ENCODE data around the gene SERPINF2.
"Not testable (repeated sequence)": the region's sequence is repeated elsewhere in the genome, so short reads cannot be mapped to it uniquely, and the experiment has no call there.

Gene SERPINF2

GRCh38 chr17:1713160-1713877 lies 29.4 kb upstream of the SERPINF2 start:
- Histone ChIP-seq H3K36me3 (ENCODE audit: insufficient read depth, low read length) (no peaks in the 10 kb centered on the region), H3K9ac (ENCODE audit: low read depth, low read length) (no peak overlapping the region), H3K4me1 (ENCODE audit: insufficient read depth, low read length) (peaks cover 14% of the 10 kb centered on the region), H3K9me3 (ENCODE audit: control insufficient read depth, insufficient read depth, low read length) (no peaks in the 10 kb centered on the region)

DNA sequence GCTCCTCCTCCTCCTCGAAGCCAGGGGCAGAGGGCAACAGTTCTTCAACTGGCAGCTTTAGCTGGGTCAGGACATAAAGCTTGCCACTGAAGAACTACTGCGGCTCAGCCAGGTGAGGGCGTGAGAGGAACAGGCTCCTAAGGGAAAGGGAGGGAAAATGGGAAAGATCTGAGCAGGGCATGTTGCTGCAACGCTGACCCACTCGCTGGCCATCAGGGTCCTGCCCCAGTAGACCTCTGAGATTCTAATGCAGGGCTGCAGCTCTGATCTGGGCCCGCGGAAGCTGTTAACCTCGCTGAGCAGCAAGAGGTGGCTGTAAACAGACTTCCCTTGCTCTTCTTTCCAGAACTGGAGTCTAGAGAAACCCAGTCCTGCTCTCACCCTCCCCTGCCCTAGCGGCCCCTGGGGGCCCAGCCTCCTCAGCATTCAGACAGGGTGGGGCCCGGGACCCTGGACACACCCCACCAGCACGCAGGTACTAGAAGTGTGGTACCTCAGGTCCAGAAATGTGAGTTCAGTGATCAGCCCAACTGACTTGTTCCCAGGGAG lies 28.7 kb upstream of the SERPINF2 start:
- Histone ChIP-seq H3K4me1 (ENCODE audit: insufficient read depth, low read length) (peaks cover 14% of the 10 kb centered on the region), H3K9ac (ENCODE audit: low read depth, low read length) (peak overlapping the region; percentile 43), H3K9me3 (ENCODE audit: control insufficient read depth, insufficient read depth, low read length) (no peaks in the 10 kb centered on the region), H3K36me3 (ENCODE audit: insufficient read depth, low read length) (no peaks in the 10 kb centered on the region)

GRCh38 chr17:1714427-1714979 lies 28.2 kb upstream of the SERPINF2 start:
- H3K9me3 ChIP-seq (ENCODE audit: control insufficient read depth, insufficient read depth, low read length), result no peaks in the 10 kb centered on the region
- H3K9ac ChIP-seq (ENCODE audit: low read depth, low read length), result peak overlapping the region; percentile 44
- peaks cover 14% of the 10 kb centered on the region for H3K4me1 ChIP-seq (ENCODE audit: insufficient read depth, low read length)
- H3K36me3 ChIP-seq (ENCODE audit: insufficient read depth, low read length), result no peaks in the 10 kb centered on the region

- Histone ChIP-seq H3K36me3 (ENCODE audit: insufficient read depth, low read length) (no peaks in the 10 kb centered on the region), H3K9me3 (ENCODE audit: control insufficient read depth, insufficient read depth, low read length) (no peaks in the 10 kb centered on the region), H3K4me1 (ENCODE audit: insufficient read depth, low read length) (peaks cover 14% of the 10 kb centered on the region), H3K9ac (ENCODE audit: low read depth, low read length) (peak overlapping the region; percentile 44; the same call in 1 of the 2 replicates)
Observed at GRCh38 chr17:1714980-1715802, 27.5 kb upstream of the SERPINF2 start.

DNA sequence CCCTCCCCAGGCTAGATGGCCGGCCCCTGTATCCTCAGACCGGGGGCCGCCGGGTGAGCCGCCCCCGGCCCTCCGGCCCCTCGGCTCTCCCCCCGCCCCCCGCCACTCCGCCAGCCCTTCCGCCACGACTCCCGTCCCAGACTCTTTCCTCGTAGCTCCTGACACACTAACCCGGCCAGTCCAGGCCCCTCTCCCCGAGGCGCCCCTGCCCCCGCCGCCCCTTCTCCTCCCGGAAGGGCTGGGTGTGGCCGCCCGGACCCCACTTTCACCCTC lies 26.9 kb upstream of the SERPINF2 start:
- peak overlapping the region; percentile 46; the same call in 1 of the 2 replicates for H3K9ac ChIP-seq (ENCODE audit: low read depth, low read length)
- H3K4me1 ChIP-seq (ENCODE audit: insufficient read depth, low read length), result peaks cover 14% of the 10 kb centered on the region
- H3K9me3 ChIP-seq (ENCODE audit: control insufficient read depth, insufficient read depth, low read length), result no peaks in the 10 kb centered on the region

GRCh38 chr17:1716076-1716911 lies 26.4 kb upstream of the SERPINF2 start:
- peaks cover 10% of the 10 kb centered on the region for H3K4me1 ChIP-seq (ENCODE audit: insufficient read depth, low read length)
- no peaks in the 10 kb centered on the region for H3K36me3 ChIP-seq (ENCODE audit: insufficient read depth, low read length)
- no peaks in the 10 kb centered on the region for H3K9me3 ChIP-seq (ENCODE audit: control insufficient read depth, insufficient read depth, low read length)
- H3K9ac ChIP-seq (ENCODE audit: low read depth, low read length), result peak overlapping the region; percentile 75

More for the DNA sequence above, 26.9 kb upstream of the SERPINF2 start:
- H3K36me3 ChIP-seq (ENCODE audit: insufficient read depth, low read length), result no peaks in the 10 kb centered on the region

- Histone ChIP-seq H3K9ac (ENCODE audit: low read depth, low read length) (peak overlapping the region; percentile 75), H3K36me3 (ENCODE audit: insufficient read depth, low read length) (no peaks in the 10 kb centered on the region), H3K4me1 (ENCODE audit: insufficient read depth, low read length) (peaks cover 10% of the 10 kb centered on the region), H3K9me3 (ENCODE audit: control insufficient read depth, insufficient read depth, low read length) (no peaks in the 10 kb centered on the region)
Observed at GRCh38 chr17:1716912-1717695, 25.6 kb upstream of the SERPINF2 start.

DNA sequence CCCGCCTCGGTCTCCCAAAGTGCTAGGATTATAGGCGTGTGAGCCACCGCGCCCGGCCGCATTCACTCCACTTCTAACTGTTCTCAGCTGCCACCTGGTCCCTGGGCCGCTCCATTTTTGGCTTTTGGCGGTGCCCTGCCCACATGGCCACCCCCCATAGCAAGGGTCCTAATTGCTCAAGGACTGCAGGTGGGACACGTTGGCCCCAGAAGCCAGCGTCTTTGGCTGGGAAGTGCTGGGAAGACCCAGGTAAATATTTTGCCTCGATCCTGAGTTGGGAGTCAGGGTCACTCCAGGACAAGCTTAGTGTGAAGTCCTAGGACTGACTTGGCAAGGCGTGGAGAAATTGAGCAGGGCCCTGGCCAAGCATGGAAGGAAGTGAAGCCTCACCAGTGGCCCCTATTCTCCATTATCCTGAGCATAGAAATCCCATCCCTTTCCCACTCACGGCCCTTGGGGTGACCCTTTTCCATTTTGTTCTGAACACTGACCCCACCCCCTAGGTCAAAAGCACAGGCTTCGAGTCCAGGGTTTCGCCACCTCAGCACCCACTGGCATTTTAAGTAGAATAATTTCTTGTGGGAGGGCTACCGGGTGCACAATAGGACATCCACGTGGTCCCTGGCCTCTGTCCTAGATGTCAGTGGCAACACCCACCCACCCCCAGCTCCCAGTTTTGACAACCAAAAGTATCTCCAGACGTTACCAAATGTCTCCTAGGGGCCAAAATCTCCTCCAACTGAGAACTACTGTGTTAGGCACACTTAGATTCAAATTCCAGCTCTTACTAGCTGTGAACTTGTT lies 24.1 kb upstream of the SERPINF2 start:
- no peaks in the 10 kb centered on the region for H3K36me3 ChIP-seq (ENCODE audit: insufficient read depth, low read length)
- peaks cover 5% of the 10 kb centered on the region for H3K4me1 ChIP-seq (ENCODE audit: insufficient read depth, low read length)
- H3K9ac ChIP-seq (ENCODE audit: low read depth, low read length), result no peak overlapping the region
- H3K9me3 ChIP-seq (ENCODE audit: control insufficient read depth, insufficient read depth, low read length), result no peaks in the 10 kb centered on the region

- no peak overlapping the region; the same call in 1 of the 2 replicates for H3K9ac ChIP-seq (ENCODE audit: low read depth, low read length)
- no peaks in the 10 kb centered on the region for H3K9me3 ChIP-seq (ENCODE audit: control insufficient read depth, insufficient read depth, low read length)
- H3K36me3 ChIP-seq (ENCODE audit: insufficient read depth, low read length), result no peaks in the 10 kb centered on the region
- no peaks in the 10 kb centered on the region for H3K4me1 ChIP-seq (ENCODE audit: insufficient read depth, low read length)
Observed at GRCh38 chr17:1720856-1721386, 21.8 kb upstream of the SERPINF2 start.

DNA sequence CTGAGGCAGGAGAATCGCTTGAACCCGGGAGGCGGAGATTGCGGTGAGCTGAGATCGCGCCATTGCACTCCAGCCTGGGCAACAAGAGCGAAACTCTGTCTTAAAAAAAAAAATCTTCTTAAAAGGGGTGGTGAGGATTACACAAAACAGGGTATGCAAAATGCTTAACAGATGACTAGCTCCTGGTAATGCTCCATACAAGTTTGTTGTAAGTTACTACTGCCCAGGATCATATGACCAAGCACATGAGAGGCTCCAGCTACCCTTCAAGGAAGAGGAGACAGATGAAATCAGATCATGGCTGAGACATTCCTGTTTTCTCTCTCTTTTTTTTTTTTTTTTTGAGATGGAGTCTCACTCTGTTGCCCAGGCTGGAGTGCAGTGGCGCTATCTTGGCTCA lies 20.6 kb upstream of the SERPINF2 start:
- H3K9ac ChIP-seq (ENCODE audit: low read depth, low read length); H3K9me3 ChIP-seq (ENCODE audit: control insufficient read depth, insufficient read depth, low read length); H3K4me1 ChIP-seq (ENCODE audit: insufficient read depth, low read length); H3K36me3 ChIP-seq (ENCODE audit: insufficient read depth, low read length): not testable (repeated sequence)

DNA sequence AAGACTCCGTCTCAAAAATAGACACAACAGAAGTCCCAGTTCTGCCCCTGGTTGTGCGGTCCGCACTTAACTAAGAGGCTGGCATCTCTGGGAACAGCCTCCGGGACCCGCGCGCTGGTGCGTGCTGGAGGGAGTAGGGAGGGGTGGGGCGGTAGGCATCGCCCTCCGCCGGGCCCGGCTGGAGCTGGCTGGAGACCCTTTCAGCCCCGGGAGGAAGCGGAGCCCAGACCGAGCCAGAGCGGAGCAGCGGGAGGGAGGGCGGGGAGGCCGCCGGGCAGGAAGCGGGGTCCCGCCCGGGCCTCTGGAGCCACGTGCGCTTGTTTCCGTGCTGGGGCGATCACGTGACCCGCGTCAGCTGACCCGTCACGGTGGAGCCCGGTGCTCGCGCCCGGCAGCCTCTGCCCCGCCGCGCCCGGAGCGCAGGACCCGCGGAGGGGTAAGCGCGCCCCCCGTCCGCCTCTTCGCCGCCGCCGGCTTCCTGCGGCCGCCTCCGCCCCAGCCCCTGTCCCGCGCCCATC lies 18.3 kb upstream of the SERPINF2 start, which contains the start of gene WDR81:
TSS of gene WDR81 (plus strand) at position 354 of the 518 bp plus-strand sequence. CDS start 256 bp downstream, outside the sequence.
- peak within 1 kb of the TSS; percentile 80 for H3K9ac ChIP-seq (ENCODE audit: low read depth, low read length)
- no peaks in the 10 kb centered on the region for H3K9me3 ChIP-seq (ENCODE audit: control insufficient read depth, insufficient read depth, low read length)
- no peaks in the 10 kb centered on the region for H3K4me1 ChIP-seq (ENCODE audit: insufficient read depth, low read length)
- H3K36me3 ChIP-seq (ENCODE audit: insufficient read depth, low read length), result no peaks in the 10 kb centered on the region

DNA sequence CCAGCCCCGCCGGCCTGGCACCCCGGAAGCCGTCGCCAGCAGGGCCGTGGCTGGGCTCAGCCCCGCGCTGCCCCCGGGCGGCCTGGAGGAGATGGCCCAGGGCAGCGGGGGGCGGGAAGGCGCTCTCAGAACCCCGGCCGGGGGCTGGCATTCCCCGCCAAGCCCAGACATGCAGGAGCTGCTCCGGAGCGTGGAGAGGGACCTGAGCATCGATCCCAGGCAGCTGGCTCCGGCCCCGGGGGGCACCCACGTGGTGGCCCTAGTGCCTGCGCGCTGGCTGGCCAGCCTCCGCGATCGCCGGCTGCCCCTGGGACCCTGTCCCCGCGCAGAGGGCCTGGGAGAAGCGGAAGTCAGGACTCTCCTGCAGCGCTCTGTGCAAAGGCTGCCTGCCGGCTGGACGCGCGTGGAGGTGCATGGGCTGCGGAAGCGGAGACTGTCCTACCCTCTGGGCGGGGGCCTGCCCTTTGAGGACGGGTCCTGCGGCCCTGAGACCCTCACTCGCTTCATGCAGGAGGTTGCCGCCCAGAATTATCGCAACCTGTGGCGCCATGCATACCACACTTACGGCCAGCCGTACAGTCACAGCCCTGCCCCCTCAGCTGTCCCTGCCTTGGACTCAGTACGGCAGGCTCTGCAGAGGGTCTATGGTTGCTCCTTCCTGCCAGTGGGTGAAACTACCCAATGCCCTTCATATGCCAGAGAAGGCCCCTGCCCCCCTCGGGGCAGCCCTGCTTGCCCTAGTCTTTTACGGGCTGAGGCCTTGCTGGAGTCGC lies 17.6 kb upstream of the SERPINF2 start:
- no peaks in the 10 kb centered on the region for H3K4me1 ChIP-seq (ENCODE audit: insufficient read depth, low read length)
- H3K9me3 ChIP-seq (ENCODE audit: control insufficient read depth, insufficient read depth, low read length), result no peaks in the 10 kb centered on the region
- H3K9ac ChIP-seq (ENCODE audit: low read depth, low read length), result peak overlapping the region; percentile 80
- H3K36me3 ChIP-seq (ENCODE audit: insufficient read depth, low read length), result no peaks in the 10 kb centered on the region
